ENCODE data around the gene SPIRE1. TPM values are rescaled to one million over a fixed set of nuclear protein-coding genes. Genes with fewer than 3 reads are reported as not detected.

SPIRE1 gene
- total RNA-seq, 1 experiment from 2014 or later: 26.1 TPM

DNA sequence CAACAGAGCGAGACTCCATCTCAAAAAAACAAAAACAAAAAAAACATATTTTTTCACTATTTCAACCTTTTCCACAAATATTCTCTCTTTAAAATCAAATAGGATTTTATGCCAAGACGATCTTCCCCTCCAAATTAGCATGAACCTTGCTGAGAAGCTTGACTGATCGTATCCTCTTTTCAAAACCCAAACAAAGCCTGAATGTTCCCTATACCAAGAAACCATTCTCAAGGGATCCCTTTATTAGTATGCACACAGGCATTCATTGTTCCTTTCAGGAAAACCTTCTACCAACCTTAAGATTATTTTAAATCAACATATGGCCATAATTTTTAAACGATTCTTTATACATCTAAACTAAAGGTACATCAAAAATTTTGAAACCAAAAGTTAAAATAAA lies 6.3 kb downstream of the SPIRE1 start:
- no peaks in the 10 kb centered on the region; the same call in 1 of the 2 replicates for H3F3A ChIP-seq (ENCODE audit: insufficient read depth, low read depth)
- TF ChIP-seq EZH2 (IDR thresholded peaks at IDR 0.05; ENCODE audit: low read depth): no peak
- TF ChIP-seq, protein P1, sequence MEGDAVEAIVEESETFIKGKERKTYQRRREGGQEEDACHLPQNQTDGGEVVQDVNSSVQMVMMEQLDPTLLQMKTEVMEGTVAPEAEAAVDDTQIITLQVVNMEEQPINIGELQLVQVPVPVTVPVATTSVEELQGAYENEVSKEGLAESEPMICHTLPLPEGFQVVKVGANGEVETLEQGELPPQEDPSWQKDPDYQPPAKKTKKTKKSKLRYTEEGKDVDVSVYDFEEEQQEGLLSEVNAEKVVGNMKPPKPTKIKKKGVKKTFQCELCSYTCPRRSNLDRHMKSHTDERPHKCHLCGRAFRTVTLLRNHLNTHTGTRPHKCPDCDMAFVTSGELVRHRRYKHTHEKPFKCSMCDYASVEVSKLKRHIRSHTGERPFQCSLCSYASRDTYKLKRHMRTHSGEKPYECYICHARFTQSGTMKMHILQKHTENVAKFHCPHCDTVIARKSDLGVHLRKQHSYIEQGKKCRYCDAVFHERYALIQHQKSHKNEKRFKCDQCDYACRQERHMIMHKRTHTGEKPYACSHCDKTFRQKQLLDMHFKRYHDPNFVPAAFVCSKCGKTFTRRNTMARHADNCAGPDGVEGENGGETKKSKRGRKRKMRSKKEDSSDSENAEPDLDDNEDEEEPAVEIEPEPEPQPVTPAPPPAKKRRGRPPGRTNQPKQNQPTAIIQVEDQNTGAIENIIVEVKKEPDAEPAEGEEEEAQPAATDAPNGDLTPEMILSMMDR (conservative IDR thresholded peaks at IDR 0.05): no peak
- no peak overlapping the region for H3K4me2 ChIP-seq
- H2AFZ ChIP-seq: no peak overlapping the region
- peaks cover 17% of the 10 kb centered on the region for H3K4me1 ChIP-seq (replicated peaks; ENCODE audit: insufficient read depth)
- H3K27ac ChIP-seq: no peak overlapping the region
- H3K9me2 ChIP-seq (ENCODE audit: insufficient read depth): no peaks in the 10 kb centered on the region
- 0 out of 2 replicates have a peak, but pooled peaks cover 8% of the 10 kb centered on the region for H4K20me1 ChIP-seq (ENCODE audit: insufficient read depth)
- no TSS peak for BruUV-seq (replicated peaks)
- H3K36me3 ChIP-seq (ENCODE audit: low read depth): 0 out of 2 replicates have a peak, but pooled peaks cover 2% of the 10 kb centered on the region
- POLR2A ChIA-PET (ENCODE audit: unreplicated experiment): no interaction called here
- H3K79me2 ChIP-seq (ENCODE audit: low read depth): peaks cover 46% of the 10 kb centered on the region
- no peak overlapping the region for H3K4me3 ChIP-seq
- no peaks in the 10 kb centered on the region for H3K9me3 ChIP-seq (ENCODE audit: insufficient read depth, low read depth)
- no peaks in the 10 kb centered on the region for H3K27me3 ChIP-seq (ENCODE audit: insufficient read depth, low read depth)
- intact Hi-C loops (cut with micrococcal nuclease; ENCODE audit: unreplicated experiment): no loop called here
- DNase-seq: no peak
- CTCF ChIA-PET: no interaction called here

DNA sequence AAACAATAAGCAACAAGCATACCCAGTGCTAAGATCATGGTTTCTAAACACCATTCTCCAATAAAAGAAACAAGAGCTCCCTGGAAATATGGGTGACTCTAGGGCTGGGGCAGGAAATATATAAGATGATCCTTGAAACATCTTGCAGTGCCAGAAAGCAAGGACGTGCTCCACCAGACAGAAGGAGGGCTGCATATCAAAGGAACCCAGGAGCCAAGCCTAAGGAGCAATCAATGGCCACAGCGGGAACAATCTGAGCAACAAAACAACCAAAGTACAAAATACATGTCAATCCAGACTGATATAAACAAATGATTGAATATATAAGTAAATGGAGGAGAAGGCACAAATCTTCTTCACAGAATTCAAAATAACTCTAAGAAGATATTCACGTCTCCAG lies 10.1 kb downstream of the SPIRE1 start:
- peaks cover 17% of the 10 kb centered on the region for H3K79me2 ChIP-seq (ENCODE audit: low read depth)
- H3K36me3 ChIP-seq (ENCODE audit: low read depth): 0 out of 2 replicates have a peak, but pooled peaks cover 2% of the 10 kb centered on the region
- H3K9me3 ChIP-seq (ENCODE audit: insufficient read depth, low read depth): no peaks in the 10 kb centered on the region
- POLR2A ChIA-PET (ENCODE audit: unreplicated experiment): no interaction called here
- H3K9me2 ChIP-seq (ENCODE audit: insufficient read depth): no peaks in the 10 kb centered on the region
- BruUV-seq (replicated peaks): no TSS peak
- no peak overlapping the region for H3K4me2 ChIP-seq
- TF ChIP-seq, protein P1 (conservative IDR thresholded peaks at IDR 0.05): no peak
- no peak for TF ChIP-seq EZH2 (IDR thresholded peaks at IDR 0.05; ENCODE audit: low read depth)
- no peak for DNase-seq
- CTCF ChIA-PET: no interaction called here
- no peak overlapping the region for H3K27ac ChIP-seq
- H2AFZ ChIP-seq: no peak overlapping the region
- 0 out of 2 replicates have a peak, but pooled peaks cover 7% of the 10 kb centered on the region for H4K20me1 ChIP-seq (ENCODE audit: insufficient read depth)
- H3K4me1 ChIP-seq (replicated peaks; ENCODE audit: insufficient read depth): peaks cover 14% of the 10 kb centered on the region
- no peak overlapping the region for H3K4me3 ChIP-seq
- no peaks in the 10 kb centered on the region; the same call in 1 of the 2 replicates for H3F3A ChIP-seq (ENCODE audit: insufficient read depth, low read depth)
- intact Hi-C loops (cut with micrococcal nuclease; ENCODE audit: unreplicated experiment): no loop called here
- no peaks in the 10 kb centered on the region for H3K27me3 ChIP-seq (ENCODE audit: insufficient read depth, low read depth)

DNA sequence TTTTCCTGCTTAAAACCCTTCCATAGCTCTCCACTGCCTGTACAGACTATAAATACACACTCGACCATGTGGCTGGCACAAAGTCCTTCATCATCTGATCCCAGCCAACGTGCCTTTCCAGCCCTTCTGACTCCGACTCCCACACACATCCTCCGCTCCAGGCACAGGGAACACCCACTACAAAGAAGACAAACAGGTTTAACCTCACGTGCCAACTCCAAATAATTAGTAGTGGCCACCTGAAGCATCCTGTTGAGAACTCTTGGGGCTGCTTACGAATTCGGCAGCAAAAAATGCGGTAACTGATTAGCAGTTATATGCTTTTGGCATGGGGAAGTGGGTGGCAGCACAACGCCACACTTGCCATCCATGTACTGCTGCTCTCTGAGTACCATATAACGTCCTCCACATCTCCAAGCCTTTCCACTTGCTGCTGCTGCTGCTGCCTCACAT lies 12.1 kb downstream of the SPIRE1 start:
- Histone ChIP-seq H3K79me2 (ENCODE audit: low read depth) (peaks cover 7% of the 10 kb centered on the region; the same call in 1 of the 2 replicates), H3F3A (ENCODE audit: insufficient read depth, low read depth) (no peaks in the 10 kb centered on the region; the same call in none of the 2 replicates), H2AFZ (no peak overlapping the region), H3K9me3 (ENCODE audit: insufficient read depth, low read depth) (no peaks in the 10 kb centered on the region), H3K27me3 (ENCODE audit: insufficient read depth, low read depth) (no peaks in the 10 kb centered on the region), H3K4me1 (replicated peaks; ENCODE audit: insufficient read depth) (peaks cover 14% of the 10 kb centered on the region), H3K9me2 (ENCODE audit: insufficient read depth) (no peaks in the 10 kb centered on the region), H3K36me3 (ENCODE audit: low read depth) (0 out of 2 replicates have a peak, but pooled peaks cover 2% of the 10 kb centered on the region), H3K4me2 (peak overlapping the region; percentile 41), H3K4me3 (no peak overlapping the region), H4K20me1 (ENCODE audit: insufficient read depth) (no peaks in the 10 kb centered on the region), H3K27ac (no peak overlapping the region)
- DNase-seq: peak in 1 of 2 experiments; percentile 13
- CTCF ChIA-PET: no interaction called here
- no TSS peak for BruUV-seq (replicated peaks)
- POLR2A ChIA-PET (ENCODE audit: unreplicated experiment): no interaction called here
- intact Hi-C loops (cut with micrococcal nuclease; ENCODE audit: unreplicated experiment): no loop called here
- TF ChIP-seq, protein P1 (conservative IDR thresholded peaks at IDR 0.05): no peak
- no peak for TF ChIP-seq EZH2 (IDR thresholded peaks at IDR 0.05; ENCODE audit: low read depth)

Measured in PC-9 (cell line).